ENCODE measurements around the gene ST14. TPM values are rescaled to one million over a fixed set of nuclear protein-coding genes. Genes with fewer than 3 reads are reported as not detected.
"Not testable (repeated sequence)": the region's sequence is repeated elsewhere in the genome, so short reads cannot be mapped to it uniquely, and the experiment has no call there.

Gene ST14
- total RNA-seq, 1 experiment from 2014 or later: 141 TPM

- no TSS peak for BruUV-seq (replicated peaks)
- intact Hi-C loops (cut with micrococcal nuclease; ENCODE audit: unreplicated experiment): no loop called here
- no peaks in the 10 kb centered on the region for H3K4me1 ChIP-seq (replicated peaks; ENCODE audit: insufficient read depth)
- TF ChIP-seq CTCF (conservative IDR thresholded peaks at IDR 0.05): no peak
- TF ChIP-seq EZH2 (IDR thresholded peaks at IDR 0.05; ENCODE audit: low read depth): no peak
- no peak overlapping the region for H3K4me2 ChIP-seq
- H3K9me2 ChIP-seq (ENCODE audit: insufficient read depth): no peaks in the 10 kb centered on the region
- no peaks in the 10 kb centered on the region for H3K9me3 ChIP-seq (ENCODE audit: insufficient read depth, low read depth)
- no peaks in the 10 kb centered on the region for H3F3A ChIP-seq (ENCODE audit: insufficient read depth, low read depth)
- H2AFZ ChIP-seq: no peak overlapping the region
- H4K20me1 ChIP-seq (ENCODE audit: insufficient read depth): no peaks in the 10 kb centered on the region; the same call in 1 of the 2 replicates
- POLR2A ChIA-PET (ENCODE audit: unreplicated experiment): no interaction called here
- no peak for DNase-seq
- CTCF ChIA-PET: no interaction called here
- no peak overlapping the region for H3K4me3 ChIP-seq
- H3K36me3 ChIP-seq (ENCODE audit: low read depth): no peaks in the 10 kb centered on the region; the same call in 1 of the 2 replicates
- H3K79me2 ChIP-seq (ENCODE audit: low read depth): no peaks in the 10 kb centered on the region
- H3K27me3 ChIP-seq (ENCODE audit: insufficient read depth, low read depth): no peaks in the 10 kb centered on the region
- no peak overlapping the region for H3K27ac ChIP-seq
Observed at GRCh38 chr11:130192845-130193267, 33.3 kb downstream of the ST14 start.

DNA sequence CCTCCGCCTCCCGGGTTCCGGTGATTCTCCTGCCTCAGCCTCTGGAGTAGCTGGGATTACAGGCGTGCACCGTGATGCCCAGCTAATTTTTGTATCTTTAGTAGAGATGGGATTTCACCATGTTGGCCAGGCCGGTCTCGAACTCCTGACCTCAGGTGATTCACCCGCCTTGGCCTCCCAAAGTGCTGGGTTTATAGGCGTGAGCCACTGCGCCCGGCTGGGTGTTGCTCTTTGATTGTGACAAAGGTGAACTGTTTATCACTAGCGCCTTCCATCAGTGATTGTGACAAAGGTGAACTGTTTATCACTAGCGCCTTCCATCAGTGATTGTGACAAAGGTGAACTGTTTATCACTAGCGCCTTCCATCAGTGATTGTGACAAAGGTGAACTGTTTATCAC is 34.0 kb downstream of the ST14 start:
- H3K36me3 ChIP-seq (ENCODE audit: low read depth); H3K4me2 ChIP-seq; H3K4me1 ChIP-seq (replicated peaks; ENCODE audit: insufficient read depth); H3K79me2 ChIP-seq (ENCODE audit: low read depth); H4K20me1 ChIP-seq (ENCODE audit: insufficient read depth); H3F3A ChIP-seq (ENCODE audit: insufficient read depth, low read depth); H3K27me3 ChIP-seq (ENCODE audit: insufficient read depth, low read depth); DNase-seq; H3K4me3 ChIP-seq; POLR2A ChIA-PET (ENCODE audit: unreplicated experiment); H3K9me3 ChIP-seq (ENCODE audit: insufficient read depth, low read depth); CTCF ChIA-PET; H3K27ac ChIP-seq; H3K9me2 ChIP-seq (ENCODE audit: insufficient read depth); intact Hi-C loops (cut with micrococcal nuclease; ENCODE audit: unreplicated experiment); BruUV-seq (replicated peaks); H2AFZ ChIP-seq: not testable (repeated sequence)

DNA sequence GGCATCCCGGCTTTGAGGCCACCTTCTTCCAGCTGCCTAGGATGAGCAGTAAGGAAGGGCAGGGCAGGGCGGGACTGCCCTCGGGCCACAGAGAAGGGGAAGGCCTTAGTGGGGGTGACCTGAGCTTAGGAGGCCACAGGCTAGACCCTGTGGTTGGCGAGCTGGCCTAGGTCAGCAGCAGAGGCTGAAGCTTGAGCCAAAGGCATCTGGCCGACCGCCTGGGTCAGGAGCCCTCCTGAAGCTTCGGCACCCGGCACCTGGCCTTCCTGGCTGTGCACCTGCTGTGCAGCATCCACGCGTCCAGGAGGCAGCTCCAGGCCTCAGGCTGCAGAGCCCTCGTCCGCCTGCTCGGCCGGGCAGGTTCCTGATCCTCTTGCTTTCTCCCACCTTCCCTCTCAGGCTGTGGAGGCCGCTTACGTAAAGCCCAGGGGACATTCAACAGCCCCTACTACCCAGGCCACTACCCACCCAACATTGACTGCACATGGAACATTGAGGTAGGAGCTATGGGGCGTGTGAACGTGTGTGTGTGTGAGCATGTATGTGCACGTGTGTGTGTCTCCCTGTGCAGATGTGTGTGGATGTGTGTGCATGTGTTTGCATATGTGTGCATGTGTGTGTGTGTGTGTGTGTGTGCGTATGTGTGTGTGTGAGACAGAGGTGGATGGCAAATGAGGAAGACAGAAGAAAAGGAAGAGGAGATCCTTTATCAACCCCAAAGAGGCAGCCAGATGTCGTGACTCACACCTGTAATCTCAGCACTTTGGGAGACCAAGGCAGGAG is 34.9 kb downstream of the ST14 start:
- Histone ChIP-seq H3K27me3 (ENCODE audit: insufficient read depth, low read depth) (no peaks in the 10 kb centered on the region), H3K4me3 (no peak overlapping the region), H3K79me2 (ENCODE audit: low read depth) (no peaks in the 10 kb centered on the region), H3K9me2 (ENCODE audit: insufficient read depth) (no peaks in the 10 kb centered on the region), H3K36me3 (ENCODE audit: low read depth) (peaks cover 3% of the 10 kb centered on the region; the same call in 1 of the 2 replicates), H3K4me1 (replicated peaks; ENCODE audit: insufficient read depth) (no peaks in the 10 kb centered on the region), H3F3A (ENCODE audit: insufficient read depth, low read depth) (no peaks in the 10 kb centered on the region), H2AFZ (no peak overlapping the region), H3K27ac (no peak overlapping the region), H4K20me1 (ENCODE audit: insufficient read depth) (no peaks in the 10 kb centered on the region; the same call in 1 of the 2 replicates), H3K9me3 (ENCODE audit: insufficient read depth, low read depth) (no peaks in the 10 kb centered on the region), H3K4me2 (no peak overlapping the region)
- ChIA-PET POLR2A (ENCODE audit: unreplicated experiment) (no interaction called here), CTCF (no interaction called here)
- intact Hi-C loops (cut with micrococcal nuclease; ENCODE audit: unreplicated experiment): no loop called here
- TF ChIP-seq CTCF (conservative IDR thresholded peaks at IDR 0.05): no peak
- TF ChIP-seq EZH2 (IDR thresholded peaks at IDR 0.05; ENCODE audit: low read depth): no peak
- DNase-seq: no peak
- BruUV-seq (replicated peaks): TSS peak; percentile 15
